Measurements from ENCODE around the gene TMEM203.

Gene TMEM203

DNA sequence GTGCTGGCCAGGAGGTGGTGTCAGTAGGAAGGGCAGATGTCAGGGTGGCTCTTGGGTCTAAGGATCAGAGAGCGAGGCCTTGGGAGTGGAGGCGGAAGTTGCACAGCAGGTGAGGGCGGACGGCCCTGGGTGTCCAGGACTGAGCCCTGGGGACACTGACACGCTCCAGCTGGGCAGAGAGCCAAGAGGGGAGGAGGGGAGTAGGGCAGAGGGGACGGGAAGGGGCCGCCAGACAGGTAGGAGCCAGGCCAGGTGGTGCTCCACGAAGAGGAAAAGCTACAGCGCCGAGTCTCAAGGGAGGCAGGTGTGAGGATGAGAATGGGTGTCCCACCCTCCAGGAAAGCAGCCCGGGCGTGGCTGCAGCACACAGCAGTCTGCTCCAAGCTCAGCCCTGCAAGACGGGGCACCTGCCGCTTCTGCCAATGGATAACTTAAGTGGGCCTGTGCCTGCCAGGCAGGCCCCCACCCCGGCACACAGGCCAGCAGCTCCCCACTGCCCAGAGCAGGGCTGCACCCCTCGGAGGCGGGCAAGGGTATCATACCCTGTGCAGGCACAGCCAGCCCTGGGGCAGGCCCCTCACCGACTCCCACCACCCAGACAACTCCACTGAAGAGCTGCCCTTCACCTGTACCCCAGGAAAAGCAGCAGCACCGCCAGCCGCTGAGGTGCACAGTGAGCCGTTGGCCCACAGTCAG is 9.8 kb downstream of the TMEM203 start:
- no peak for DNase-seq

DNA sequence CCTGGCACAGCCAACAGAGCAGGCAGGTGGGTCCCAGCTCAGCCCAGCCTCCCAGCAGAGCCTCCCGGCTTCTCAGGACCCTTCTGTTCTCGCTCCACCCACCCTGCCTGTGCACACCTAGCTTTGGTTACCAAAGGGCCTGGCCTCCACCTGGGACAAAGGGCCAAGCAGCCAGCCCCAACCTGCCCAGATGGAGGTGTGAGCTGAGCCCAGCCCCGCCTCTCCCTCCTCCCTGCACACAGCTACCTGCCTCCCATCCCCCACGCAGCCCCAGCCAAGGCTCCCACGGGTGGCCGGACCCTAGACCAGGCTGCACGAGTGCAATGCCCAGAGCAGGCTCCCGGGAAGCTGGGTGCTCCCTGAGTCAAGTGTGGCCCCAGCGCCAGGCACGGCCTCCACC is 10.5 kb downstream of the TMEM203 start:
- DNase-seq: no peak

DNA sequence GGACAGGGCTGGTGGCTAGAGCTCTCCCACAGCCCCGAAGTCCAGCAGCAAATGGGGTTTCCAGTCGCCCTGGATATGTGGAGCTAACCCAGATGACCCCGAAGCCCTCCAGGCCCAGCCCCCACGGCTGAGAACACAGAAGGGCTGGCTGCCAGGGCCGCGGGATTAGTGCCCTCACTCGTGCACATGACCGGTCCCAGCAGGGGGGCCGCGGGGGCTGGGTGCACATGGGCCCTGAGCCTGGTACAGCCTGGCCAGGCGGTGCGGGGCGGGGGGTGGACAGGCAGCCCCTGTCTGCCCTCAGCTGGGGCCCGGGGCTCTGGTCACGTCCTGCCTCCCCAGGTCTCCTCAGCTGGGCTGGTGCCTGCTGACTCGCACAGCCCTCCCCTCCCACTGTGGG is 11.1 kb downstream of the TMEM203 start:
- no peak for DNase-seq

GRCh38 chr9:137193771-137194170 is 11.7 kb downstream of the TMEM203 start:
- no peak for DNase-seq

DNA sequence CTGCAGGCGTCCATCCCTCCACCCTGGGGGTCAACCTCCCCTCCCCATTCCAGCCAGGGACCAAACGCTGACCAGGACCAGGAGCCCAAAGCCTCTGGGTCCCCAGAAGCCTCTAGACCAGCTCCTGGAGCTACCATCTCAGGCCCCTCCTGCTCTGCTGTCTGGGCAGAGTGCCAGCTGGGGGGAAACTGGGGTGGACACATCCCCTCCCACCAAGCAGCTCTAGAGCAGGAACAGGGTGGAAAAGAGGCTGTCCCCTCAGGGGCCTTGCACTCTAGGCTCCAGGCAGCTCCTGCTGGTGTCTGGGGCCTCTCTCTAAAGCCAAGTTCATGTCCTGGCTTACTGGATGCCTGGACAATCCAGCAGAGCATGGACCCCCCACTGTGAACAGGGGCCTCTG is 12.6 kb downstream of the TMEM203 start:
- DNase-seq: no peak

DNA sequence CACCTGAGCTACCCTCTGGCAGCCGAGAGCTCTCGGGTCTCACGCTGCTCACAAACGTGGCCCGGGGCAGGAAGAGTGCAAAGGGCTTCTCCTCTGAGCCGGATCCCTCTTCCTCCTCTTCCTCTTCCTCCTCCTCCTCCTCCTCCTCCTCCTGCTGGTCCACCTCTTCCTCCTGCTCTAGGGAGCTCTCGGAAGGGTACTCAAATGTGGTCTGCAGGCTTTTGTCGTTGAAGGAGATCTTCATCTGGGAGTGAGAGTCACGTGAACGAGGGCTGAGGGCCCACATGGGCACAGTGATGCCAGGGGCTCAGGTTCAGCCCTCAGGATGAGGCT is 13.0 kb downstream of the TMEM203 start:
- DNase-seq: no peak

- DNase-seq: no peak
Measured at GRCh38 chr9:137191691-137192447, 13.6 kb downstream of the TMEM203 start.

DNA sequence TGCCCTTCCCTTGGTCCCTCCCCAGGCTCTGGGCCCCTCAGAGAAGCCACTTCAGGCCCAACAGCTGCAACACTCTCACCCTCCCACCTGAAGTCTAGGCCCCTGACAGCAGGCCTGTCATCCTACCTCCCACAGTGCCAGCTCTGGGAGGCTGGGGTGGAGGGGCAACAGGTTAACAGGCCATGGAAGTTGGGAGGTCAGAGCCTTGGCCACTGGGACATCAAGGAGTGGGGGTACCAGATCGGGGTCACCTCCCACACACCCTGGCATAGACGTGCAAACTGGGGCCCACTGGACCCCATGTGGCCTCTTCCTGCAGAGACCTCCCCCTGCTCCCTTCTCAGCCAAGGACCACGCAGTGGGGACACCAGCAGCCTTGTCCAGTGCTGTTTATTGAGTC is 14.2 kb downstream of the TMEM203 start:
- DNase-seq: no peak

DNA sequence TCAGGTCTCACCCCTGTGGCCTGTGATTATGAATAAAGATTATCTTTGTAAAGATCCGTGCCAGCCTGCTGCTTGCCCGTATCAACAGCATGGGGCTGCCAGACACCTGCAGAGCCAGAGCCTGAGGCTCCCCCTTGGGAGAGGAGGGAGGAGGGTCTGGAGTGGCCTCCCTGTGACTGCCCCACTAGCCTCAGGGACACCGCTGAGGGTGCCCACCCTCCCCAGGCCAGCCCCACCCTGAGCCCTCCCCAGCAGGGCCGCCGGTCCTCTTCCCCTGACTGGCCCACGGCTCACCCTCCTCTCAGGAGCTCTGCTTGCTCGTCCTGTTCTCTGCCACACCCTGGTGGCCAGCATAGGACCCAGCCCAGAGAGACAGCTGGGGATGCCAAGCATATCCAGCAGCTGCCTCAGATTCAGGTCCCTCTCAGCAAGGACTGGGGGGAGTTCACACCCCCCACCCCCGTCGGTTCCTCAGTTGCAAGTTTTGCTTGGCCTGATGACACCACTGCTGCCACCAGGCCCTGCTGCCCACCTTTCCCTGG is 15.1 kb downstream of the TMEM203 start:
- DNase-seq: no peak

DNA sequence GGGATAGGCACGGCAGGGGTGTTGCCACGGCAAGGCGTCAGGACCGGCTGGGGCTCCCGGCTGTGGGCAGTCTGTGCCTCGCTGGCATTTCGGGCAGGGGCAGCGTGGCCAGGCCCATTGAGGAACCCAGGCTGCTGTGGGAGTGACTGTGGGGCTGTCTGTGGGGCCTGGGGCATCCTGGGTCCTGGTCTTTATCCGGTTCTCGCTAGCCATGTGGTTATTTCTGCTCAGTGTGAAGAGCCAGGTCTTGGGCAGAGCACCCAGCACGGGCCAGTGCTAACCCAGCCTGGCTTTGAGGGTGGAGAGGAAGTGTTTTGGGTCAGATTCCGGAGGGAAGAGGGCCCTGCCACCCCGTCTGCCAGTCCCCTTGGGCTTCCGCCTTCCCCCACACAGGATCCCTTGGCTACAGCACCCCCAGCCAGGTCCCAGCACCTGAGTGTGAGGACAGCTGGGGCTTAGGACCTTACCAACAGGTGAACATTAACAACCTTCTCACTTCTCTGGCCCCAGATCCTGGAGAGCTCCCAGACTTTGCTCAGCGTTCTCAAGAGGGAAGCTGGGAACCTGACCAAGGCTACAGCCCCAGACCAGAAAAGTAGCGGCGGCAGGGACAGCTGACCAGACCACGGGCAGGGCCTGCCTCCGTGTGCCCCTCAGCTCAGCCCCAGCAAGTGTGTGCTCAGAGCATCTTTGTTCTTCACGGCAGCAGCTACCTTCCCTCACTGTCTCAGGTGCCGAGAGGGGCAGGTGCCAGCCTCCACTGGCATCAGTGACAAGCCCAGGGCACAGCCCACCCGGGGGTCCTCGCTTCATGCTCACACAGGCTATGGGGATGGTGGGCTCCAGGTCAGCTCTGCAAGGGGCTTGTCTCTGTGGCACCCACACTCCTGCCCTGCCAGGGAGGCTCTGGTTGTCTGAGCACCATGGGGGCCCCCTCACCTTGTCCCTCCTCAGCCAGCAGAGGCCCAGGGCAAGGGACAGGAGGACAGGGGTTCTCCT is 15.9 kb downstream of the TMEM203 start:
- DNase-seq: no peak

- peak; percentile 97 for DNase-seq
Measured at GRCh38 chr9:137188490-137189296, 16.8 kb downstream of the TMEM203 start, which contains the start of the genes ANAPC2 and SSNA1. Gene ANAPC2 (minus strand): TSS chr9:137188560. CDS start chr9:137188532, 28 bp downstream. Gene SSNA1 (plus strand): TSS chr9:137188676. CDS start chr9:137188727, 51 bp downstream.

DNA sequence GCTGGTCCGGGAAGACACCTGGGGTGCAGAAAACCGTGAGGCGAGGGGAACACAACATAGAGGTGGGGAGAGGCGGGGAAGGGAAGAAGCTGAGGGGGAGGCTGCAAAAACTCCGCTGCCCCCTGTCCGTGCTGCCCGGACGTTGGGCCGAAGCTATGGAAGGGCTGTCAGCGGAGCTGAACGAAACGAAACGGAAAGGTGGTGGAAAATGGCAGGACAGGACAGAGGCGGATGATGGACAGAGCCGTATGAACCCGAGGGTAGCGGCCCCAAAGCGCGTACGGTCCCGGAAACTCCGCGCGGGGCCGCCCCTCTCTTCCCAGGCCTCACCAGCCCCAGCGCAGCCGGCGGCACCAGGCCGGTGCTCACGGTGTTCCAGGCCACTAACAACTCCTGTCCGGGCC is 17.4 kb downstream of the TMEM203 start:
- DNase-seq: no peak

DNA sequence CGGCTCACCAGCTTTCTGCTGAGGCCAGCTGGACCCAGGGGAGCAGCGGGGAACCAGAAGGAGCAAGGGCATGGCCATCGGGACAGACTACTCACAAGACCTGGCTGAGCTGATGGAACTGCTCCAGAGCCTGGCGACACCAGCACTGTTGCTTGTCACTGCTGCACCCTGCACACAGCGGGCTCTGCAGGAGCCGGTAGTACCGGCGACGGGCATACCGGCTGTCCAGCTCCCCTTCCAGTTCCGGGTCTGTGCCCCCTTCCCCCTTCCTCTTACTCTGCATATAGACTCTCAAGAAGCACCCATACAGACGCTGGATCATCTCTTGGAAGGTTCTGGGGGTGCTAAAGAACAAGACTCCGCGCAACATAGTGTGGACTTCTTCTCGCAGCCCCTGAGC is 18.1 kb downstream of the TMEM203 start:
- DNase-seq: no peak

- DNase-seq: no peak
Measured at GRCh38 chr9:137186385-137186784, 19.1 kb downstream of the TMEM203 start.

GRCh38 chr9:137185921-137186320 is 19.5 kb downstream of the TMEM203 start:
- no peak for DNase-seq

DNA sequence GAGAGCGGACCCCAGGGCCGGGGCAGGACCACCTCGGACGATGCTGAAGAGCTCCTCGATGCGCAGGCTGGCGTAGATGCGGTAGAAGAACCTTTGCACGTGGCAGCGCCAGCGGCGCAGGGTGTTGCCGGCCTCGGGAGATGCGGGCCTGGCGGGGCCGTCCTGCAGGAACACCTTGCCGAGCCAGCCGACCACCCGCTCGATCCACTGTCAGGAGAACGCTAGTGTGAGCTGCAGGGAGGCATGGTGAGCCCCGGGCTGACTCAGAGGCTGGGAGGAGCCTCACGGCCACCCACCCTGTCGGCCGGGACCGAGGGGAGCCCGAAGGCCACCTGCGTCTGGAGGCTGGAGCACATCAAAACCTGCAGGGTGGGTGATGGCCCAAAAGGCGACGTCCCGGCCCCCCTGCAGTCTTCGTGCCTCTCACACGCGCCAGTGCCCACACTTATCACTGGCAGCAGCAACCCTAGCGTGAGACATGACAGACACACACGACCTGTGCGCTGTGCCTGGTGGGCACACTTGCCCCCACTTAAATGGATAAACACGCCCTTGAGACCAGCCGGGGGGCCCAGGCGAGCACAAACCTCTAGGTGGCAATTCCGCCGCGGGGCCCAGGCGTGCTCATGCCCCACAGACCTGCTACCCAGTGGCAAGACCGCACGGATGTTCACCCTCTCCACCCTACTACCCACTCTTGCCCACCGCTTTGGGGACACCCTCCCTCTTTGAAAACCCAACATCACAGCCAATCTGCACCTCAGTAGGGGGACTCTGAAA is 20.4 kb downstream of the TMEM203 start:
- DNase-seq: no peak

- no peak for DNase-seq
Measured at GRCh38 chr9:137183980-137184595, 21.4 kb downstream of the TMEM203 start.

GRCh38 chr9:137182836-137183235 is 22.6 kb downstream of the TMEM203 start:
- no peak for DNase-seq

GRCh38 chr9:137181680-137182079 is 23.8 kb downstream of the TMEM203 start:
- no peak for DNase-seq

GRCh38 chr9:137180491-137180890 is 25.0 kb downstream of the TMEM203 start:
- DNase-seq: no peak
